ENCODE measurements around the gene KPNA2.
"Not testable (repeated sequence)": the region's sequence is repeated elsewhere in the genome, so short reads cannot be mapped to it uniquely, and the experiment has no call there.

The KPNA2 gene

DNA sequence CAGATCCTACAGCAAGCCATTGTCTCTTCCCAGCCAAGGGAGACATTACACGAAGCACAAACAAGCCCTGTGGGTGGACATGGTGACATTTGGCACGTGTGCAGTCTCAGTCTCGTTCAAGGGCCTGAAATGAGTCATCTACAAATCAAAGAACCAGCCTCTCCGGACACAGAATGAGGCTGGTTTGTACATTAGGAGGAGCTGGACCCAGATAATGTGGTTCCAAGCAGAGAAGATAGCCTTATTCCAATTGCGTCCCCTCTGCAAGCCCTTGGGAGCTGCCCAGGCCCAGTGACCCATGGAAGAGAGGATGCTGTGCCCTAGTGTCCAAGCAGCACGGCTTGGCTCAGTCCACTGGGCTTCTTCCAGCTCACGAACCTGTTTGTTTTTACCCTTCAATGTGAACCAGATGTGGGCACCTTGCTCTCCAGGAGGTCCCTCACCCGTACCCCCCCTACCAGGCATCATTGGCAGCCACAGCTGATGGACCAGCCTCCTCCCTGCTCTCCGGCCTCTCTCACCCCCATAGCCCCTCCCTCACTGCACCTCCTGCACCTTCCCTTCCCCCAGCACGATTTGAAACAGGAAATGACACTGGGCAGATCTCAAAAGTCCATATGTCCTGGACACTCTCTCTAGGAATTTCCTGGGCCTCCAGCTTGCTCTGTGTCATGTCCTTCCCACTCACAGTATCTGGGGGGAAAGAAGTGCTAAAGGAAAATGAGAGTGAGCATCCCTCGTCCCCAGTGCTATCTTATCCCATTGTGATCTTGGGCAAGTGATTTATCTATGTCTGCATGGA is 26.2 kb downstream of the KPNA2 start:
- no peak for DNase-seq

DNA sequence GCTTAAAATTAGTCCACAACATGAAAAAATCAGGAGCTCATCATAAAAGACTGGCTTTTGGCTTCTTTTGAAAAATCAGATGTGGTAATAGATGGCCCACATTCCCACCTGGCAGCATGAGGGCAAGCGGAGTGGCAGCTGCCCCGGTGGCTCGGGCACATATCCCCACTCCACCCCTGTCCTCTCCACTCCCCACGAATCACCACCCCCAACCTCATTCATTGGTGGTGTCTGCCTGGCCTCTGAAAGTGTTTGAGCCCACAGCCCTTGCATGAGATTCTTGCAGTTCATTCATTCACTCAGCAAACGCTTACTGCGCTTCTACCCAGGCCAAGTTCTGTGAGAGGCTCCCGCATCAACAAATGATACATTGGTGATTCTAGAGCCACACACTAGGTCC is 29.8 kb downstream of the KPNA2 start:
- DNase-seq: not testable (repeated sequence)

DNA sequence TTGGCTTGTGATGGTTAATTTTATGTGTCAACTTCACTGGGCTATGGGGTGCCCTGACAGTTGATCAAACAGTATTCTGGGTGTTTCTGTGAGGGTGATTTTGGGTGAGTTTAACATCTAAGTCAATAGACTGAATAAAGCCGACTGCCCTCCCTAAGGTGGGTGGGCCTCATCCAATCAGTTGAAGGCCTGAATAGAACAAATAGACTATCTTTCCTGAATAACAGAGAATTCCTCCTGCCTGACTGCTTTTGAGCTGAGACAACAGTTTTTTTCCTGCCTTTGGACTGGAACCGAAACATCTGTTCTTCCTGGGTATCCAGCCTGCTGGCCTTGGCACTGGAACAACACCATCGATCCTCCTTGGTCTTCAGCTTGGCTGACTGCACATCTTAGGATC is 33.0 kb downstream of the KPNA2 start:
- not testable (repeated sequence) for DNase-seq

DNA sequence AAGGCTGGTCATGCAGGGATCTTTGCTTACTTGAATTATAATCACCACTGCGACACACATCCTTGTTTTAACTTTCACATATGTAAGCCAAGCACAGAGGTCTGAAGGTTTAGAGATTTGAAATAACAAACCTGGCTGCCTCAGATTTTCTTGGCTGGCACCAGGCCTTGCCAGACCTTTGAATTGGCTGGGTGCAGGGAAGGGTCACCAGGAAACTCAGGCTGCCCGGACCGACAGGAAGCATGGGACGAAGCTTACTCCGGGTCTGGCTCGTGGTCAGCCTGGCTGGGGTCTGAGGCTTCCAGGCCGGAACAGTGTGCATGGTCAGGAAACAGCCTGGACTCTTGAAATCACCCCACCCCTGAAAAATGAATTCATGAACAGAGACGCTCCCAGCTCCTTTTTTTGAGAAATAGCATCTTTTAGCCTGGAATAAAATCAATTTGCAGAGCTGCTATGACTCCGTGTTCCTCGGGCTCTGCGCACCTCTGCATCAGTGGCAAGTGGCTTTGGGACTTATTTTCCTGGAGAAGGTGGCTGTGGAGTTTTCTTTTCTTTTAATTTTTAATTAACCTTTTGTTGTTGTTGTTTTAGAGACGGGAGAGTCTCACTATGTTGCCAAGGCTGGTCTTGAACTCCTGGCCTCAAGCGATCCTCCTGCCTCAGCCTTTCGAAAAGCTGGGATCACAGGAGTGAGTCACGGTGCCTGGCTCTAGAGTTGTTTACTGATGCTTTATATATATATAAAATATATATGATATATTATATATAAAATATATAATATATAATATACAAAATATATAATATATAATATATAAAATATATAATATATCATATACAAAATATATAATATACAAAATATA is 35.3 kb downstream of the KPNA2 start:
- DNase-seq: not testable (repeated sequence)

DNA sequence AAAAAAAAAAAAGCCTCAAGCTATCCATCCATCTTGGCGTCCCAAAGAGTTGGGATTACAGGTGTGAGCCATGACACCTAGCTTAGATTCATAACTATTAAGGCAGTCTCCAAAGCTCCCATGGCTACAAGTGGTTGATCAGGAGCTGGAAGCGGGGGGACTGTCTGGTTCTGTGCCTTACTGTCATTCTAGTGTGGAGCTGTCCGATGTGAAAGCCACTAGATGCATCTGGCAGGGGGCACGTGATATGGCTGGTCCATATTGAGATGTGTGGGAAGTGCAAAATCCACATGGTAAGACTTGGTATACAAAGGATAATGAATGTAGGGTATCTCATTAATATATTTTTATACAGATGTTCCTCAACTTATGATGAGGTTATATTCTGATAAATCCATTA is 38.7 kb downstream of the KPNA2 start:
- DNase-seq: no peak

DNA sequence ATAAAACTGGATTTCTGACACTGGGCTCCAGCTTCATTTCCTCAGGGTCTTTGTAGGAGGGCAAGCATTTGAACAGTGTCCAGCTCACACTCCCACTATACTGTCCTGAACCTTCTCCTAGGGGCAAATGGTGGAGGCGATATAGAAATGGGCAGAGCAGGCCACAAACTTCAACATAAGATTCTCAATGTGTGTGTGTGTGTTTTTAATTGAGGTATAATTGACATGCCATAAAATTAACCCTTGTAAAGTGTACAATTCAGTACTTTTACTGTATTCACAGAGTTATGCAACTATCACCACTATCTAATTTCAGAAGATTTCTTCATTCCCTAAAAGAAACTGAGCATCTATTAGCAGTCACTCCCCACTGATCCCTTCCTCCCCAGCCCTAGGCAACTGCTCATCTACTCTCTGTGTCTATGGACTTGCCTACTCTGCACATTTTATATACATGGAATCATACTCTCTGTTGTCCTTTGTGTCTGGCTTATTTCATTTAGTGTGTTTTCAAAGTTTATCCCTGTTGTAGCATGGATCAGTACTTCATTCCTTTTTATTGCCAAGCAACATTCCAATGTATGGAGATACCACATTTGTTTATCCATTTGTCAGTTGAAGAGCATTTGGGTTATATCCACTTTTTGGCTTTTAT is 40.5 kb downstream of the KPNA2 start:
- DNase-seq: not testable (repeated sequence)

DNA sequence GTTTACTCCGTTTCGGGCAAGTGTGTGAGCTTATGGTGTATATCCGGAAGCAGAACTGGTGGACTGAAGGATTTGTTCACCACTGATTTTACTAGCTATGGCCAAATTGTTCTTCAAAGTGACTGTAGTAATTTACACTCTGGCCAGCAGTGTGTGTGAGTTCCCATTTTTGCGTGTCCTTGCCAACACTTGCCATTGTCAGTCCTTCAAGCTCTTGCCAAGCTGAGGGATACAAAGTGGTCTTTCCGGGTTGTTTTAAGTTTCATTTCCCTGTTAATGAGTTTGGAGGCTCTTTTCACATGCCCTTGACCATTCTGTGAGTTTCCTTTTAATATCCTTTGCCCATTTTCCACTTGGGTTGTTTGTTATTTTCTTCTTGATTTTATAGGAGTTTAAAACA is 42.0 kb downstream of the KPNA2 start:
- not testable (repeated sequence) for DNase-seq

DNA sequence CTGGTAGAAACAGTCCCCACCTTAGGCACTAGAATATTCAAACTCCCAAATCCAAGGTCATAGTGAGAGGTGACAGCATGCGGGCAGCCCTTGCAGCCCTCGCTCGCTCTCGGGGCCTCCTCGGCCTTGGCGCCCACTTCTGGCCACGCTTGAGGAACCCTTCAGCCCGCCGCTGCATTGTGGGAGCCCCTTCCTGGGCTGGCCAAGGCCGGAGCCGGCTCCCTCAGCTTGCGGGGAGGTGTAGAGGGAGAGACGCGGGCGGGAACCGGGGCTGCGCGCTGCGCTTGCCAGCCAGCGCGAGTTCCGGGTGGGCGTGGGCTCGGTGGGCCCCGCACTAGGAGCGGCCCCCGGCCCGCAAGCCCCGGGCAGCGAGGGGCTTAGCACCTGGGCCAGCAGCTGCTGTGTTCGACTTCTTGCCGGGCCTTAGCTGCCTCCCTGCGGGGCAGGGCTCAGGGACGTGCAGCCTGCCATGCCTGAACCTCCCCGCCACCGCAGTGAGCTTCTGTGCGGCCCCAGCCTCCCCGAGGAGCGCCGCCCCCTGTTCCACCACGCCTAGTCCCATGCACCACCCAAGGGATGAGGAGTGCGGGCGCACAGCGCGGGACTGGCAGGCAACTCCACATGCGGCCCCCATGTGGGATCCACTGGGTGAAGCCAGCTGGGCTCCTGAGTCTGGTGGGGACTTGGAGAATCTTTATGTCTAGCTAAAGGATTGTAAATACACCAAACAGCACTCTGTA is 45.0 kb downstream of the KPNA2 start:
- DNase-seq: no peak

DNA sequence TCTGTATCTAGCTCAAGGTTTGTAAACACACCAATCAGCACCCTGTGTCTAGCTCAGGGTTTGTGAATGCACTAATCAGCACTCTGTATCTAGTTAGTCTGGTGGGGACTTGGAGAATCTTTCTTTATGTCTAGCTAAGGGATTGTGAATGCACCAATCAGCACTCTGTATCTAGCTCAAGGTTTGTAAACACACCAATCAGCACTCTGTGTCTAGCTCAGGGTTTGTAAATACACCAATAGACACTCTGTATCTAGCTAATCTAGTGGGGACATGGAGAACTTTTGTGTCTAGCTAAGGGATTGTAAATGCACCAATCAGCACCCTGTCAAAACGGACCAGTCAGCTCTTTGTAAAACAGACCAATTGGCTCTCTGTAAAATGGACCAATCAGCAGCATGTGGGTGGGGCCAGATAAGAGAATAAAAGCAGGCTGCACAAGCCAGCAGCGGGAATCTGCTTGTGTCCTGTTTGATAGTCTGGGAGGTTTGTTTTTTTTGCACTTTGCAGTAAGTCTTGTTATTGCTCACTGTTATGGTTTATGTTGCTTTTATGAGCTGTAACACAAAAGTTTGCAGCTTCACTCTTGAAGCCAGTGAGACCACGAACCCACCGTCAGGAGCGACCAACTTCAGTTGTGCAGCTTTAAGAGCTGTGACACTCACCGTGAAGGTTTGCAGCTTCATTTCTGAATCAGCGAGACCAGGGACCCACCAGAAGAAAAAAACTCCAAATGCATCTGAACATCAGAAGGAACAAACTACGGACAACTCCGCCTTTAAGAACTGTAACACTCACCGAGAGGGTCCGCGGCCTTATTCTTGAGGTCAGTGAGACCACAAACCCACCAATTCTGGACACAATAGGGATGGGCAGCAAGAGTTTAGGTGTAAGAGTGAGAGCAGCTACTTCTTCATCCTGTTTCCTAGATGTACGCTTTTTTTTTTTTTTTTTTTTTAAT is 46.0 kb downstream of the KPNA2 start:
- DNase-seq: not testable (repeated sequence)

DNA sequence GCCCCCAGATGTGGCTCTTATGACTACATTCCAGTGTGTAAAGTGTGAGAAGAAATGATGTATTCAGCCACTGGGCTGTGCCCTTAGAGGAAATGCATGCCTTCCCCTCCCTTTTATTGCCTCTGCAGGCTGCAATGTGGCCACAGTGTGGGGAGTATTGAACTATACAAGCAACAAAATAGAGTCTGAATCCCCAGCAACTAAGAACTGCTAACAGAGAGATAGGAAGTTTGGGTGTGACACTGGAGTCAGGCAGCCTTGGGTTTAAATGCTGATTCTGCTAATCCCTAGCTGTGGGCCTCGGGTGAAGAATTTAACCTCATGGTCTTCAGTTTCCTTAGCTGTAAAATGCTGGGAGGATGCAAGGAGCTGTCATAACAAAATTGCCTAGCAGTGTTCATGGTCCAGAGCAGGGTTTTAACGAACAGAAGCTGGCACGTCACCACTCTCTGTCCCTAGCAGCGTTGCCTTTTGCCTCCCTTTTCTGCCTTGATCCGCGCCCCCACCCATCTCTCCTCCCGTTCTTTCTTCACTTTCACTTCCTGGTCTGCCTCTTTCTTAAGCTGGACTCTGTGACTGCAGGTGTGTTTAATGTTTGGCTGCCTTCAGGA is 50.3 kb downstream of the KPNA2 start:
- no peak for DNase-seq

DNA sequence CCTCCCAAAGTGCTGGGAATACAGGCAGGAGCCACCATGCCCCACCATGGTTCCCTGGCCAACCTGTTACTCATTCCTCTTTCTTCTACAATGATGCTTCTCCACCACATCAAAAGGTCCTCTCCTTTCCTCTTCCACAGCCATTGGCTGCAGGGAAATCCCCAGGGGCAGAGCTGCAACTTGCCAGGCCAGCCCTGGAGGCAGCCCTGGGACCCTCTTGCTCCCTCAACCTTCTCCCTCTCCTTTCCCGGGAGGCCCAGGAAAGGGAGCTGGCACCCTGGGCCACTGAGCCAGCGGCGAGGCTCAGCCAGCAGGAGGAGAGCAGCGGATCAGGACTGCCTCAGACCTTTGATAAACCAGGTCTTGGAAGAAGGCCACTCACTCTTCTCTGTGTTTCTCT is 51.1 kb downstream of the KPNA2 start:
- not testable (repeated sequence) for DNase-seq

DNA sequence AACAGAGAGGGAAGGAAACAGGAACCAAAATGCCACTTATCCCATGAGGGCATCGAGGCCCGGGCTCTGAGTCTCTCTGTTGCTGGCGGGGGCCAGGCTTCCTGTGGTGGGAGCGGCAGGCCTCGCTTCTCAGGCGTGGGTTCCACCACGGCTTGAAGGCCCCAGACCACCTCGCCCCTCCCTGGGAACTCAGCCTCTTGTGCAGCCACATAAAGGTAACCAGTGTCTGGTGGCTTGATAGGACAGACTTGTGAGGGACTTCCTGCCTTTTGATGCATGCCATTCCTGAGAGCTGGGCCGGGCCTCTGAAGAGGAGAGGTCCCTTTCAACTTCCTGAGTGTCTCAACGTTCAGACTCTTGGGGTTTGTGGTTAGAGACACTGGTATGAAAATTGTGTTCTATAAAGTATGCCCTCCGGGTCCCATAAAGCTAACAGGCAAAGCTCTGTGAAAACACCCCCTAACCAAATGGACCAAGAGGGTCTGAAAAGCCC is 51.6 kb downstream of the KPNA2 start:
- DNase-seq: not testable (repeated sequence)

DNA sequence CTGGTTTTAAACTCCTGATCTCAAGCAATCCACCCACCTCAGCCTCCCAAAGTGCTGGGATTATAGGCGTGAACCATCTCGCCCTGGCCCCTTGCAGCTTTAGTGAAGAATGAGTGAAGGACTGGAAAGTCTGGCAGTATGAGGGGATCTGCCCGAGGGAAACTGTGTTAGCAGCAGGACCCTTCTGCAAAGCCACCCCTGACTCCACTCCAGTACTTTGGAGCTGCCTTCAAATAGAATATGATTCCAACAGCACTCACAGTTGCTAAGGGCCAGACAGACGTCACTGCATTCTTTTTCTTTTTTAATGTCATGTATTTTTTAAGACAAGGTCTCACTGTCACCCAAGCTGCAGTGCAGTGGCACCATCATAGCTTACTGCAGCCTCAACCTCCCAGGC is 52.3 kb downstream of the KPNA2 start:
- no peak for DNase-seq

DNA sequence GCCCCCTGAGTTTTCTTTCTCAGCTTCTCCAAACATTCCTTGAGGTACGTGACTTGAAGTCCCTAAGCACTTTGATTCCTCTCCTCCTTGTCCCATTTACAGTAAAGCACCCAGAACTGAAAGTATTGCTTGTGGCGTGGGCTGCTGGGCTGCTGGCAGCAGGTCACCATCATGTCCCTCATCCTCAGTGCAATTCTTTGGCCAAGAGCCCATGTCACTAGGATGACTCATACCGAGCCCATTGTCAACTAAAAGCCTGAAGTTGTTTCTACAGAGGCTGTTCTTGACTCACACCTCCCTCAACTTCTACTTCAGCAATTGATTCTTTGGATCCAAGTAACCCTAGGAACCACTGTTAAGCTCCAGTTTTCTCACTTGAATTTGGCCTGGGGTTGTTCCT is 54.3 kb downstream of the KPNA2 start:
- DNase-seq: no peak

DNA sequence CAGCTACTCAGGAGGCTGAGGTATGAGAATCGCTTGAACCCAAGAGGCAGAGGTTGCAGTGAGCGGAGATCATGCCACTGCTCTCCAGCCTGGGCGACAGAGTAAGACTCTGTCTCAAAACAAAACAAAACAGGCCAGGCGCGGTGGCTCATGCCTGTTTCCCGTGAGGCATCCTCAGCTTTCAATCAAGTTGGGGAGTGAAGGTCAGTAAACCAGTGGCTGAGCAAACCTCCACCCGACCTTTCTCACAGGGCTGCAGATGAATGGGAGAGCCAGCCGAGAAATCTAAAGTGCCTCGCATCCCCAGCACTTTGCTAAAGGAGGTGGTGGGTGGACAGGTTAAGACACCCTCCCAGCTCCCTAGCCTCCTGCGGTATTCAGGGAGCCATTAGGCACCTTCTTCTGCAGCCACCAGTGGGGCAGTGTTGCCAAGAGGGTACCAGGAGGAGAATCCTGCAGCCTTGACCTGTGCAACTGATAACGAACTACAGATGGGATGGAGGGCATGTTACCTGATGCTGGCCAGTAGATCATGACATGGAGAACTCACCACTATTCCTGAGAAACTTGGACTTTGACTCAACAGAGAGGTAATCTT is 59.0 kb downstream of the KPNA2 start:
- no peak for DNase-seq

DNA sequence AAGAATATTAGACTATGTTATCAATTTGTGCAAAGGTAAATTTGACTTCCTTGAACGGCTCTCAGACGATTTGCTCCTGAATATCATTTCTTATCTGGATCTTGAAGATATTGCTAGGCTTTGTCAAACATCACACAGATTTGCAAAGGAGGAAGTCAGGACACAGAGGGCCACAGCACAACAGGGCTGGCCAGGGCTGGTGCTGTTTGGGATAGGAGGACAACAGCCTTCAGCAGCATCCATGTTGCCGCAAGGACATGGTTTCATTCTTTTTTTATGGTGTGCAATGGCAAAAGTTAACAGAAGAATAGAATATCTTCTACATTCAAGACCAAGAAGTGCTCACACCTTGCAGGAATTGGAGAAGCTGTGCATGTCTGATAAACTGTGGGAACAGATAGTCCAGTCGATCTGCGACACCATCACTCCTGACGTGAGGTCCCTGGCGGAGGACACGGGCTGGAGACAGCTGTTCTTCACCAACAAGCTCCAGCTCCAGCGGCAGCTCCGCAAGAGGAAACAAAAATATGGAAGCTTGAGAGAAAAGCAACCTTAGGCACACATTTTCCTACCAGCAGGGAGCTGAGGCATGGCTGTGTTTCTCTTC is 59.8 kb downstream of the KPNA2 start:
- DNase-seq: no peak

DNA sequence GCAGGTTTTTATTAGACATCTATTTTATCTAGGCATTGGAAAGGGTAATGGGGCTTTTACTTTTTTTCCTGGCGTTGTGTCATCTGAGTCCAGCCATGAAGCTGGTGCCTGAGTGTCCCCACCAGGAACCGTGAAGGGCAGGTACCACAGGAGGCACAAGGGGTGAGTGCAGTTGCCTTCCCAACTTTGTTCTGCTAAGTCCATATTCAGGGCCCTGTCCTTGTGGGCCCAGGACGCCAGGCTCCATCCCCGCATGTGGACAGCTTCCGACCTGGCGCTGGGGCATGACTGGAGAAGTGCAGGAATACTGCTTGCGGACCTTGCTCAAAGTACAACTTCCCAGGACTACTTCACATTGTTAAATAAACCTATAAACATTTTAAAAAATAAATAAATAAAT is 60.6 kb downstream of the KPNA2 start:
- DNase-seq: no peak

All from NCI-H1092 treated with DMSO at 0.1 percent for 48 hours (cell line).